IgD-negative memory B cell (primary cell): ENCODE measurements around the gene SERPINF2. TPM values are rescaled to one million over a fixed set of nuclear protein-coding genes. Genes with fewer than 3 reads are reported as not detected.
"Not testable (repeated sequence)": the region's sequence is repeated elsewhere in the genome, so short reads cannot be mapped to it uniquely, and the experiment has no call there.

ENCODE experiments used
- H3K27ac Mint-ChIP-seq, 3 donors: one replicate each; pipeline ENCODE4 v1.8.0; 2020 to 2022; ENCODE audit warnings: mild to moderate bottlenecking in 3 of 3, mixed read lengths in 3 of 3, moderate library complexity in 1 of 3
- H3K27me3 Mint-ChIP-seq: one replicate; pipeline ENCODE4 v1.8.0; 2021; ENCODE audit warnings: mixed read lengths
- H3K36me3 Mint-ChIP-seq: one replicate; pipeline ENCODE4 v1.8.0; 2020; ENCODE audit warnings: mild to moderate bottlenecking, mixed read lengths
- H3K4me1 Mint-ChIP-seq, 3 donors: one replicate each; pipeline ENCODE4 v1.8.0; 2020 to 2022; ENCODE audit warnings: mixed read lengths in 3 of 3, mild to moderate bottlenecking in 1 of 3
- H3K4me3 Mint-ChIP-seq, 4 donors: one replicate each; pipeline ENCODE4 v1.8.0; 2020 to 2022; ENCODE audit warnings: mild to moderate bottlenecking in 4 of 4, mixed read lengths in 4 of 4, moderate library complexity in 3 of 4
- H3K9me3 Mint-ChIP-seq, 3 donors: one replicate each; pipeline ENCODE4 v1.8.0; 2020 to 2021; ENCODE audit warnings: mixed read lengths in 3 of 3, mild to moderate bottlenecking in 1 of 3
- polyA plus RNA-seq: library from polyadenylated mRNA; unstranded; fragments of 300-500 nt; fragmentation: Illumina TruSeq; gene quantifications from one replicate; pipeline ENCODE4 v1.2.3, GENCODE V29; 2021

The SERPINF2 gene
- polyA plus RNA-seq: 1.2 TPM

DNA sequence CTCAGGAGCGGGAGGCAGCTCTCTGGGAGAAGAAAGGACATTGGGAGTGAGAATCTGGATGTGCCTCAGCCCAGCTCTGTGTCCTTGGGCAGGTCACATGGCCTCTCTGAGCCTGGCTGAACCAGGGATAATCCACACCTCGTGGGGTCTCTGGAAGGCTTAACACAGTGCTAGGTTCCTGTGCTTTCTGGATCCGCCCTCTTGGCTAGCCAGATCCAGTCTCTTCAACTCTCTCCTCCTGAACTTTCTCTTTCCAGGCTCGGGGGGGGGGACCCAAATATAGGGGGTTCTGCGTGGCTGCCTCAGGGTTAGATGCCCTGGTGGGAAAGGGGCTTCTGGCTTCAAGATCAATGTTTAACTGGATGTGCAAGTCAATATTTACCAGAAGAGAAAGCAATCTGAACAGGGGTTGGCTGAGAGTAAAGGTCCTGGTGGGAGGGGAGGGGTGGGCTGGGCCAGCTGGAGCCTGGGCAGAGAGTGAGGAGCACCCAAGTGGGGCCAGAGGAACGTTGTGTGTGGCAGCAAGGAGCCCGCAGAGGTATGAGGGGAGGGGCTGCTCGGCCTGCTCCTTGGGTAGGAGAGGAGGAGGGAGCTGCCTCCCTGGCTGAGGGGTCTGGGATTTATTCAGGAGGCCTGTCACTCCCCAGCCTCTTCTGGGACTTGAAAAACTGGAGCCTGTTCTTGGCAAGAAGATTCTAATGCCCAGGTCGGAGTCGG lies at the start of gene SERPINF2:
SERPINF2 (plus strand) TSS at position 501 of the 717 bp plus-strand sequence. CDS start 2,125 bp downstream, outside the sequence.
- Mint-ChIP-seq H3K27ac (peak within 1 kb of the TSS in 1 of 3 donors; percentile 19), H3K36me3 (no peaks in the 10 kb centered on the region)

DNA sequence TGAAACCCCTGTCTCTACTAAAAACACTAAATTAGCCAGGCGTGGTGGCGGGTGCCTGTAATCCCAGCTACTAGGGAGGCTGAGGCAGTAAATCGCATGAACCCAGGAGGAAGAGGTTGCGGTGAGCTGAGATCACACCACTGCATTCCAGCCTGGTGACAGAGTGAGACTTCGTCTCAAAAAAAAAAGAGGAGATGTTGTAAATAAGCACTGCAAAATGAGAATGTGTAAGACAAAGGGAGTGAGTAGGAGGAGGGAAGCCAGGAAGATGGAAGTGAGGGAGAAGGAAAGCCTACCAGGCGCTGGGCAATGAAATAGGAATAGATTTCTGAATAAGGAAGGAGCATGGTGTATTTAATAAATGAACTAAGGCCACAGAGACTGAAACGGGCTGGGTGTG lies 49.3 kb upstream of the SERPINF2 start:
- H3K9me3 Mint-ChIP-seq: no peaks in the 10 kb centered on the region
- peaks cover 11% of the 10 kb centered on the region for H3K27me3 Mint-ChIP-seq
- no peak overlapping the region for H3K27ac Mint-ChIP-seq
- H3K4me1 Mint-ChIP-seq: peaks cover 0 to 1% (median 0%) of the 10 kb centered on the region in 3 donors
- H3K4me3 Mint-ChIP-seq: no peak overlapping the region
- H3K36me3 Mint-ChIP-seq: no peaks in the 10 kb centered on the region

More for the DNA sequence above, at the start of gene SERPINF2:
- Mint-ChIP-seq H3K27me3 (peaks cover 1% of the 10 kb centered on the region), H3K9me3 (no peaks in the 10 kb centered on the region), H3K4me1 (no peaks in the 10 kb centered on the region), H3K4me3 (no peak within 1 kb of the TSS)

DNA sequence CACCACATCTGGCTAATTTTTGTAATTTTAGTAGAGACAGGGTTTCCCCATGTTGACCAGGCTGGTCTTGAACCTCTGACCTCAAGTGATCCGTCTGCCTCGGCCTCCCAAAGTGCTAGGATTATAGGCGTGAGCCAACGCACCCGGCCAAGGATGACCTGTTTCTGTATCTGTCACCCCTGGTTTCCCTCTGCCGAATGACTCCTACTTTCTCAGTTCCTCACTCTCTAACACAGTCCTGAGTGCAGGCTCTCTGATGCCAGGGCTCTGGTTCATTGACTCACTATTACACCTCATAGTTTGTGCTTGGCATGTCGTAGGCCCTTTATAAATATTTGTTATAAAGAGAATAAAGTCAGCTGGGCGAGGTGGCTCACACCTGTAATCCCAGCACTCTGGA lies 47.3 kb upstream of the SERPINF2 start:
- Mint-ChIP-seq H3K9me3 (no peaks in the 10 kb centered on the region), H3K27me3 (peaks cover 11% of the 10 kb centered on the region), H3K4me1 (peaks cover 0 to 1% (median 0%) of the 10 kb centered on the region in 3 donors), H3K27ac (no peak overlapping the region), H3K4me3 (no peak overlapping the region), H3K36me3 (no peaks in the 10 kb centered on the region)

DNA sequence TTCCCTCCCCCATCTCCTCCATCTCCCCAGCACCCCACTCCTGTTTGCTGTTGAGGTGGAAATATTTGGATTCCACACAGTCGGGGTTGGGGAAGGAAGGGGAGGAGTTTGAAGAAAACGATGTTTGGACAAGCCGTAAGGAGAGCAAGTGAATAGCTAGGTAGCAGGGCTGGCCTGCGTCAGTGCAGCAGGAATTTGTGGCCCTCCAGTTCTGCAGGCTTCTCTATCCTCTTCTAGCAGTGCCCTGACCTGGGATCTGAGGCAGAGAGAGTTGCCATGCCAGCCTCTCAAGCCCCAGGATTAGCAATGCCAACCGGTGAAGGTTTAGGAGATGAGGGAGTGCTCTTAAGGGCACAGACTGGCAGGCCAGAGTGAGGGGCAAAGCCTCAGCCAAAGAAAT lies 45.0 kb upstream of the SERPINF2 start:
- Mint-ChIP-seq H3K27me3 (peaks cover 8% of the 10 kb centered on the region), H3K4me3 (no peak overlapping the region), H3K4me1 (no peaks in the 10 kb centered on the region), H3K9me3 (no peaks in the 10 kb centered on the region), H3K27ac (no peak overlapping the region), H3K36me3 (no peaks in the 10 kb centered on the region)

DNA sequence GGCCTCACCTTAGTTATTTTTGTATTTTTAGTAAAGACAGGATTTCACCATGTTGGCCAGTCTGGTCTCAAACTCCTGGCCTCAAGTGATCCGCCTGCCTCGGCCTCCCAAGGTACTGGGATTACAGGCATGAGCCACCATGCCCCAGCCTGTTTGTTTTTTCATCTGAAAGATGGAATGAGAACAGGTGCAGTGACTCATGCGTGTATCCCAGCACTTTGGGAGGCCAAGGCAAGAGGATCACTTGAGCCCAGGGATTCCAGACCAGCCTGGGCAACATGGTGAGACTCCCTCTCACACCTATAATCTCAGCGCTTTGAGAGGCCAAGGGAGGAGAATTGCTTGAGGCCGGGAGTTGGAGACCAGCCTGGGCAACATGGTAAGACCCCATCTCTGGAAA lies 42.8 kb upstream of the SERPINF2 start:
- H3K4me1 Mint-ChIP-seq, H3K4me3 Mint-ChIP-seq, H3K36me3 Mint-ChIP-seq, H3K27me3 Mint-ChIP-seq, H3K9me3 Mint-ChIP-seq, H3K27ac Mint-ChIP-seq: not testable (repeated sequence)

DNA sequence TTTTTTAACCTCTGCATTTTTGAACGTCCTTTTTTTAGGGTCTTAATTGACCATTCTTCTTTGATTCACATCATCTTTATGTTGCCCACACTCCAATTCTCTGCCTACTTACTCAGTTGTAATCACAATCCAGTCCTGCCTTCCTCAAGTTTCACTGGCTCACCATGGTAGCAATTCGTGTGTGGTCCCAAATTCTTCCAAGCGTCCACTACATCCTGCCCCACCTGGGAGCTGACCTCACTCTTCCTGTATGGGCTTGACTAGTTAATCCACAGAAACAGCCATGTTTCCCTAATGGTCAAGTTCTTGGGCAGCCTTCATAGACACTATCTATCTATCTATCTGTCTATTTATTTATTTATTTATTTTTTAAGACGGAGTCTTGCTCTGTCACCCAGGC lies 39.6 kb upstream of the SERPINF2 start:
- Mint-ChIP-seq H3K4me1 (no peaks in the 10 kb centered on the region), H3K36me3 (peaks cover 3% of the 10 kb centered on the region), H3K9me3 (no peaks in the 10 kb centered on the region), H3K27ac (no peak overlapping the region), H3K27me3 (peaks cover 27% of the 10 kb centered on the region), H3K4me3 (no peak overlapping the region)

DNA sequence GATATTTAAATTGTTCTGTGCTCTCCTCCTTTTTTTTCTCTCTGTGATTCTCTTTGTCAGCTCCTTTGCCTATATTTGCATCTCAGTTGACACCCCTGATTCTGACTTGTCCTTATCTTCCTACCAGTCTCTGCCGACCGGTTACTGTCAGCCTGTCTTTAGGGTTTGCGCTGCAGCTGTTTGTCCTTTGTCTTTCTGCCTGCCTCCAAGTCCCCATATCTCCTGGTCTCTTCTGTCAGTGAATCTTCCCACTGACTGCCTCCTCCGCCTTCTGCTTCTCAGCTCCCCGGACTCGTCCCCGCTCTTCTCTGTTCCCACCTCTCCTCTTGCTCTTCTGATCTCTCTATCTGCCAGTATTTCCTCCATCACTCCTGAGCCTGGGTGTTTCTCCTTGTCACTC lies 37.7 kb upstream of the SERPINF2 start:
- Mint-ChIP-seq H3K4me1 (no peaks in the 10 kb centered on the region), H3K27me3 (peaks cover 31% of the 10 kb centered on the region), H3K36me3 (peaks cover 3% of the 10 kb centered on the region), H3K4me3 (no peak overlapping the region), H3K27ac (no peak overlapping the region), H3K9me3 (no peaks in the 10 kb centered on the region)

DNA sequence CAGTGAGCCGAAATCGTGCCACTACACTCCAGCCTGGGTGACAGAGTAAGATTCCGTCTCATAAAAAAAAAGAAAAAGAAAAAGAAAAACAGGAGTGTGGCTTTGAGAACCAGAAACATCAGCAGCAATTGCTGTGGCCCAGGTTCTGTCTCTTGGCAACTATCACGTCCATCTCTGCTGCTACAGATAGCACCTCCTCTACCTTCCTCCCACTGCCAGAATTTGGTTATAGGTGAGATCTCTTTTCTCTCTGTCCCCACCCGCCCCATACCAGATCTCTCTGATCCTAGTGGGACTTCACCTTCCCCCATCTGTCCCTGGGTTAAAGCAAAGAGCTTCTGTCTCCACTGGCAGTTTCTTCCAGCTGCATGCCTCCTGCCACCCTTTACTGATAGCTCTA lies 35.6 kb upstream of the SERPINF2 start:
- no peak overlapping the region for H3K27ac Mint-ChIP-seq
- no peaks in the 10 kb centered on the region for H3K9me3 Mint-ChIP-seq
- H3K27me3 Mint-ChIP-seq: peaks cover 39% of the 10 kb centered on the region
- H3K4me1 Mint-ChIP-seq: peaks cover 0 to 11% (median 2%) of the 10 kb centered on the region in 3 donors
- no peak overlapping the region for H3K4me3 Mint-ChIP-seq
- H3K36me3 Mint-ChIP-seq: peaks cover 3% of the 10 kb centered on the region

DNA sequence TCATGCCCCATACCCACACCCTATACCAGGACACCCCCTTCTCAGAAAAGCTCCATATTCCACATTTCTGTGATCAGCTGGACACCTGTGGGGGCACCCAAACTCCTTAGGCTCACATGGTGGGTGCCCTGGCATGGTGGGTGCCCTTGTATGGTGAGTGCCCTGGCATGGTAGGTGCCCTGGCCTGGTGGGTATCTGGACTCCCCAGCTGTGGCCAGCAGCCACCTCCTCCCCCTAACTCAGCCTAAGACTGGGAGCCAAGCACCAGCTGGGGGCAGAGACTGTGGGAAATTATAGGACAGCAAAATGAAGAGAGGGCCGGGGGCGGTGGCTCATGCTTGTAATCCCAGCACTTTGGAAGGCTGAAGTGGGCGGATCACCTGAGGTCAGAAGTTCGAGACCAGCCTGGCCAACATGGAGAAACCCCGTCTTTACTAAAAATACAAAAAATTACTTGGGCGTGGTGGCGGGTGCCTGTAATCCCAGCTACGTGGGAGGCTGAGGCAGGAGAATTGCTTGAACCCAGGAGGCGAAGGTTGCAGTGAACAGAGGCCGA lies 33.8 kb upstream of the SERPINF2 start:
- not testable (repeated sequence) for H3K9me3 Mint-ChIP-seq, H3K36me3 Mint-ChIP-seq, H3K27ac Mint-ChIP-seq
- H3K4me1 Mint-ChIP-seq: peaks cover 0 to 13% (median 2%) of the 10 kb centered on the region in 3 donors
- peaks cover 42% of the 10 kb centered on the region for H3K27me3 Mint-ChIP-seq
- peak overlapping the region in 1 of 4 donors; percentile 73 for H3K4me3 Mint-ChIP-seq

DNA sequence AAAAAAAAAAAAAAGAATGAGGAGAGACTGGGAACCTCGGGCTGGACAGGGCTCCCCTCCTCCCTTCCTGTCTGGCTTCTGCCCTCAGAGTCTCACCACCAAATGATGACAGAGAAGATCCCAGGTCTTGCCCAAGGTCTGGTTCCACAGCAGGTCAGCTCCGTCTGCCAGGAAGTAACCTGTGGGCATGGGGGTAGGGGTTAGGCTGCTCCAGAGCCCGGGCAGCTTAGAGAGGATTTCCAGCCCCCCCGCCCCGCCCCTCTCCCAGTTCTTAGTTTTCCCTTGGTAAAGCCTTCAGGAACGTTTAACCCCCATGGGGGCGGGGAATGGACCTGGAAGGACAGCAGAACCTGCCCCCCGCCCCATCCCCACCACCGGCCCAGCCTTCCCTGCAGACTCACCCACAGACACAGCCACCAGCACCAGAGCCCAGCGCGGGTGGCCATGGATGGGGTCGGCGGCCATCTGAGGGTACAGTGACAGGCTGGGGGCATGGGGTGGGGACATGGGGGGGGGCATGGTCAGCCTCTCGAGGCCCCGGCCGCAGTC lies 33.2 kb upstream of the SERPINF2 start:
- Mint-ChIP-seq H3K27me3 (peaks cover 42% of the 10 kb centered on the region), H3K4me3 (peak overlapping the region in 2 of 4 donors; percentile 27 to 73), H3K27ac (no peak overlapping the region), H3K4me1 (peaks cover 2 to 13% (median 2%) of the 10 kb centered on the region in 3 donors), H3K9me3 (no peaks in the 10 kb centered on the region), H3K36me3 (no peaks in the 10 kb centered on the region)

DNA sequence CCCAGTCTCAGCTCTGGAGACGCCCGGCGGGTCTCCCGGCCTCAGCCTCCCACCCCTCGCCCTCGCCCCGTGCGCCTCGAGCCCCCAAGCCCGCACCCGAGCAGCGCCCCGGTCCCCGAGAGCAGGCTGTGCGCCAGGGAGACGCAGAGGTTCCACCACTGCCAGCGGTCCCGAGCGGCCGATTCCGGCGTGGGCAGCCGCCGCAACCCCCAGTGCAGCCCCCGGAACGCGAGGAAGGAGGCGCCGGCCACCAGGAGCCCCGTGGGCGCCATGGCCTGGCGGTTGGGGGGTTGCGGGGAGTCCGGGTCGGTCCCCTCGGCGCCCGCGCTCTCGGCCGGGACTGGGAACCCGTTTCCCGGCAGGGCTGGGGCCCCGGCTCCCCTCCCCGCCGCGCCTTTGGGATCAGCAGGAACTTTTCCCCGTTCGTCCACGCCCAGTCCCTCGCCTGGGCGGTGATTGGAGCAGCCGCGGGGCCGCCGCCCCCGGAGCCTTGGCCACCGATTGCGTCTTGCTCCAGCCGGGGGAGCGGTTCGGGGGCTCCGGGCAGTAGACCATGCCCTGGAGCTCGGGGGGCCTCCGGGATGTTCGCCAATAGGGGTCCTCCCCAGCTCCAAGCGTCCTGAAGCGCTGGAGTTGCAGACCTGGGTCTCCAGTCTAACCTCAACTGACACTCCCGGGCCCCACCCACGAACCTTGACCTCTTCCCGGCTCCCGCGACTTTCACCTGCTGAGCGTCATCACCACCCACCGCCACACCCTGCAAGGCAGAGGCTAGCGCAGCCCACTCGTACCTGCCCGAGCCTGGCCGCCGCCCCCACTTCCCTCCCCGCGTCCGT lies 32.5 kb upstream of the SERPINF2 start, which contains the start of gene TLCD2:
TLCD2 (minus strand) TSS at position 407 of the 836 bp plus-strand sequence; CDS start at position 272, 135 bp downstream.
- peaks cover 2 to 13% (median 4%) of the 10 kb centered on the region in 3 donors for H3K4me1 Mint-ChIP-seq
- peak within 1 kb of the TSS in 1 of 3 donors; percentile 59 for H3K27ac Mint-ChIP-seq
- peak within 1 kb of the TSS; percentile 52 to 83 (median 73) for H3K4me3 Mint-ChIP-seq
- H3K9me3 Mint-ChIP-seq: no peaks in the 10 kb centered on the region
- H3K27me3 Mint-ChIP-seq: peaks cover 39% of the 10 kb centered on the region
- no peaks in the 10 kb centered on the region for H3K36me3 Mint-ChIP-seq

DNA sequence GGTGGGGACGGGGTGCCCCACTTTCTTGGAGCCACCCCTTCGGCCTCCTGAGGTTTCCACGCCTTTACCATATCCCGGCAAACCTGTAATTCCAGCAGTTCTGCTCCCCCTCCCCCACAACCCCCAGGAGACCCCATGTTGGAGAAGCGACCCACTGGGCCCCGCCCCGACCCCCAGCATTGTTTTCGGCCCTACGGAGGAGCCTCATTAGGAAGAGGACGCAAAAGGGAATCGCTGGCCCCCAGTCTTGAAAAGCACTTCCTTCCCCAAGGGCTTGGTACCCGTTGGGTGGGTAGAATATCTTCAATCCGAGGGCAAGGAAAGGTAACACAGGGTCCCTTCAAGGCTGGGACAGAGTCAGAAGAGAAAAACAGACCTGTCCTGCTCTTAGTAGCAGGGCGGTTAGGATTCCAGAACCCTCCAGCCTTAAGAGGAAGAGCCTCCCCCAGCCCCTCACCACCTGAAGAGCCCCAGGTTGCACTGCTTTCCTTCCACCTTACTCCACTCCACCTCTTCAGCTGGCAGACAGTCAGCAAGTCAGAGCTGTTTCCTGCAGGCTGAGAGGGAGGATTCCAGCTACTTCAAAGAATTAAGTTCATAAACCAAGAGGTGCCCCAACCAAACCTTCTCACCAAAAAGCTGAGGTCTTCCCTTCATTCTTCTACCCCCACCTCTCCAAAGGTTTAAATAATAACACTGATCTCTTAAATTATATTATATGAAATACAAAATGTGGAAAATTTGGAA lies 31.7 kb upstream of the SERPINF2 start:
- H3K27me3 Mint-ChIP-seq: peaks cover 37% of the 10 kb centered on the region
- H3K4me1 Mint-ChIP-seq: peaks cover 3 to 13% (median 4%) of the 10 kb centered on the region in 3 donors
- no peaks in the 10 kb centered on the region for H3K9me3 Mint-ChIP-seq
- peak overlapping the region in 1 of 3 donors; percentile 59 for H3K27ac Mint-ChIP-seq
- H3K36me3 Mint-ChIP-seq: no peaks in the 10 kb centered on the region
- peak overlapping the region; percentile 46 to 83 (median 73) for H3K4me3 Mint-ChIP-seq

DNA sequence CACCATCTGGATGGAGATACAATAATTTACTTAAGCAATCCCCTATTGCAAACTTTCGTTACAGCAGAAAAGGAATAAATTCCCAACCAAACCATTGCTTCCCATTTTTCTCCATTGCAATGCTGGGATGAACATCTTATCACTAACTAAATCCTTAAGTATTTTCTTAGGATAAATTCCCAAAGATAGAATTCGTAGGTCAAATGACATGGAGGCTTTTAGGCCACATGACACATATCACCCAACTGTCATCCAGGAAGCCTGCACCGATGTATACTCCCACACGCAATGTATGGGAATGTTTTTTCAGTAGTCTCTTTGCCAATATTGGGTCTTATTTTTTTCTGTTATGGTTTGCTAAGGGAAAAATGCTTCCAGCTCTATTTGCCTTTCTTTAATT lies 30.9 kb upstream of the SERPINF2 start:
- H3K4me1 Mint-ChIP-seq: peaks cover 4 to 17% (median 4%) of the 10 kb centered on the region in 3 donors
- no peaks in the 10 kb centered on the region for H3K36me3 Mint-ChIP-seq

DNA sequence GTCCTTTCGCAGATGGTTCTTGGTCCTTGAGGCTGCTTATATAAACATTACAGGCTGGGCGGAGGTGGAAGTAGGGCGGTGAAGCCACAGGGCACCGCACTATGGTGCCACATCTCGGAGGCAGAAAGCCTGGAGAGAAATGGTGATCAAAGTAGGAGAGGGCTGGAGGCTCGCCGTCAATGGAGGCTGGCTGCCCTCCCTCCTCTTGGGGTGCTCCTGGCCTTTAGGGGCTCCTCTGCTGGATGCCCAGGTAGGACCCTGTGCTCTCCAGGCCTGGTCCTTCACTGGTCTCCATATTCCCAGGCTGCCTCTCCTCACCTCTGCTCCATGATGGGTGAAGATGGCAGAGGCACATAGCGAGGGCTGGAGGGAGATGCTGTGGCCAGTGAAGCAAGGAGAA lies 30.4 kb upstream of the SERPINF2 start:
- Mint-ChIP-seq H3K27me3 (peaks cover 27% of the 10 kb centered on the region), H3K4me3 (peak overlapping the region in 1 of 4 donors; percentile 75), H3K9me3 (no peaks in the 10 kb centered on the region), H3K4me1 (peaks cover 8 to 21% (median 8%) of the 10 kb centered on the region in 3 donors), H3K27ac (peak overlapping the region in 1 of 3 donors; percentile 44), H3K36me3 (no peaks in the 10 kb centered on the region)

More for the DNA sequence above, 30.9 kb upstream of the SERPINF2 start:
- H3K27ac Mint-ChIP-seq: peak overlapping the region in 1 of 3 donors; percentile 44
- H3K9me3 Mint-ChIP-seq: no peaks in the 10 kb centered on the region
- H3K4me3 Mint-ChIP-seq: peak overlapping the region in 1 of 4 donors; percentile 75
- peaks cover 32% of the 10 kb centered on the region for H3K27me3 Mint-ChIP-seq
